OCI-M2 (cell line): ENCODE measurements around the gene ANXA7.
"Not testable (repeated sequence)": the region's sequence is repeated elsewhere in the genome, so short reads cannot be mapped to it uniquely, and the experiment has no call there.

Experiments used
- DNase-seq: peaks from one replicate; lab custom pipeline; 2025; ENCODE audit not compliant: unreplicated experiment; lab: John Stamatoyannopoulos, UW

ANXA7 gene

GRCh38 chr10:73408061-73408460 is 5.8 kb downstream of the ANXA7 start:
- no peak for DNase-seq

GRCh38 chr10:73407495-73407894 is 6.4 kb downstream of the ANXA7 start:
- no peak for DNase-seq

GRCh38 chr10:73406846-73407245 is 7.0 kb downstream of the ANXA7 start:
- DNase-seq = no peak

GRCh38 chr10:73405556-73405955 is 8.3 kb downstream of the ANXA7 start:
- DNase-seq = no peak

- no peak for DNase-seq
These were observed 9.2 kb downstream of the ANXA7 start for GRCh38 chr10:73404690-73405089.

- no peak for DNase-seq
These were observed 12.2 kb downstream of the ANXA7 start for GRCh38 chr10:73401636-73402035.

GRCh38 chr10:73399063-73399462 is 14.8 kb downstream of the ANXA7 start:
- DNase-seq = no peak

GRCh38 chr10:73398024-73398423 is 15.8 kb downstream of the ANXA7 start:
- DNase-seq = no peak

GRCh38 chr10:73394325-73394724 is 19.5 kb downstream of the ANXA7 start:
- DNase-seq = not testable (repeated sequence)

GRCh38 chr10:73388228-73388627 is 25.6 kb downstream of the ANXA7 start:
- no peak for DNase-seq

GRCh38 chr10:73386583-73386982 is 27.3 kb downstream of the ANXA7 start:
- no peak for DNase-seq

GRCh38 chr10:73379064-73379748 is 34.7 kb downstream of the ANXA7 start:
- no peak for DNase-seq

GRCh38 chr10:73376679-73377078 is 37.2 kb downstream of the ANXA7 start:
- no peak for DNase-seq

- no peak for DNase-seq
These were observed 45.6 kb downstream of the ANXA7 start for GRCh38 chr10:73368238-73368637.

GRCh38 chr10:73366381-73367298 is 47.2 kb downstream of the ANXA7 start:
- DNase-seq = peak; percentile 34

- DNase-seq = no peak
These were observed 48.9 kb downstream of the ANXA7 start for GRCh38 chr10:73364964-73365363.

- DNase-seq = no peak
These were observed 54.4 kb downstream of the ANXA7 start for GRCh38 chr10:73359492-73359891.

- DNase-seq = peak; percentile 51
These were observed 55.3 kb downstream of the ANXA7 start, which contains the start of gene CFAP70 for GRCh38 chr10:73358331-73359279. Gene CFAP70 (minus strand): TSS chr10:73358864. CDS start chr10:73354796, 4,068 bp downstream.

- DNase-seq = no peak
These were observed 56.0 kb downstream of the ANXA7 start for GRCh38 chr10:73357821-73358220.

GRCh38 chr10:73357166-73357565 is 56.7 kb downstream of the ANXA7 start:
- DNase-seq = no peak

- no peak for DNase-seq
These were observed 69.6 kb downstream of the ANXA7 start for GRCh38 chr10:73344269-73344668.
